ENCODE data around the gene PREX1.

PREX1 gene

GRCh38 chr20:48682529-48683363 is 145.1 kb downstream of the PREX1 start:
- no peak overlapping the region for H3K4me3 ChIP-seq (ENCODE audit: low read depth, low read length)
- no peak for DNase-seq (ENCODE audit: low read depth)
- TF ChIP-seq MAX (IDR thresholded peaks at IDR 0.05; ENCODE audit: low read depth, low read length) (no peak), CTCF (IDR thresholded peaks at IDR 0.05; ENCODE audit: low read depth, low read length) (no peak), POLR2A (IDR thresholded peaks at IDR 0.05; ENCODE audit: extremely low read depth, insufficient read length) (no peak), MYC (IDR thresholded peaks at IDR 0.05; ENCODE audit: low read depth, low read length) (no peak)

- TF ChIP-seq CTCF (IDR thresholded peaks at IDR 0.05; ENCODE audit: low read depth, low read length) (no peak), MYC (IDR thresholded peaks at IDR 0.05; ENCODE audit: low read depth, low read length) (no peak), POLR2A (IDR thresholded peaks at IDR 0.05; ENCODE audit: extremely low read depth, insufficient read length) (no peak), MAX (IDR thresholded peaks at IDR 0.05; ENCODE audit: low read depth, low read length) (no peak)
- H3K4me3 ChIP-seq (ENCODE audit: low read depth, low read length): no peak overlapping the region
- DNase-seq (ENCODE audit: low read depth): no peak
Observed at GRCh38 chr20:48681873-48682426, 145.8 kb downstream of the PREX1 start.

- no peak overlapping the region for H3K4me3 ChIP-seq (ENCODE audit: low read depth, low read length)
- DNase-seq (ENCODE audit: low read depth): no peak
- TF ChIP-seq MAX (IDR thresholded peaks at IDR 0.05; ENCODE audit: low read depth, low read length): no peak
- TF ChIP-seq MYC (IDR thresholded peaks at IDR 0.05; ENCODE audit: low read depth, low read length): no peak
- no peak for TF ChIP-seq CTCF (IDR thresholded peaks at IDR 0.05; ENCODE audit: low read depth, low read length)
- no peak for TF ChIP-seq POLR2A (IDR thresholded peaks at IDR 0.05; ENCODE audit: extremely low read depth, insufficient read length)
Observed at GRCh38 chr20:48681201-48681872, 146.5 kb downstream of the PREX1 start.

- no peak overlapping the region for H3K4me3 ChIP-seq (ENCODE audit: low read depth, low read length)
- no peak for DNase-seq (ENCODE audit: low read depth)
- TF ChIP-seq MAX (IDR thresholded peaks at IDR 0.05; ENCODE audit: low read depth, low read length): no peak
- TF ChIP-seq CTCF (IDR thresholded peaks at IDR 0.05; ENCODE audit: low read depth, low read length): no peak
- TF ChIP-seq POLR2A (IDR thresholded peaks at IDR 0.05; ENCODE audit: extremely low read depth, insufficient read length): no peak
- no peak for TF ChIP-seq MYC (IDR thresholded peaks at IDR 0.05; ENCODE audit: low read depth, low read length)
Observed at GRCh38 chr20:48680650-48681049, 147.1 kb downstream of the PREX1 start.

- TF ChIP-seq POLR2A (IDR thresholded peaks at IDR 0.05; ENCODE audit: extremely low read depth, insufficient read length): no peak
- TF ChIP-seq MYC (IDR thresholded peaks at IDR 0.05; ENCODE audit: low read depth, low read length): no peak
- TF ChIP-seq CTCF (IDR thresholded peaks at IDR 0.05; ENCODE audit: low read depth, low read length): no peak
- TF ChIP-seq MAX (IDR thresholded peaks at IDR 0.05; ENCODE audit: low read depth, low read length): no peak
- no peak overlapping the region for H3K4me3 ChIP-seq (ENCODE audit: low read depth, low read length)
- peak; percentile 63 for DNase-seq (ENCODE audit: low read depth)
Observed at GRCh38 chr20:48679599-48679998, 148.2 kb downstream of the PREX1 start.
